ENCODE data around the gene DHRS11.

DNA sequence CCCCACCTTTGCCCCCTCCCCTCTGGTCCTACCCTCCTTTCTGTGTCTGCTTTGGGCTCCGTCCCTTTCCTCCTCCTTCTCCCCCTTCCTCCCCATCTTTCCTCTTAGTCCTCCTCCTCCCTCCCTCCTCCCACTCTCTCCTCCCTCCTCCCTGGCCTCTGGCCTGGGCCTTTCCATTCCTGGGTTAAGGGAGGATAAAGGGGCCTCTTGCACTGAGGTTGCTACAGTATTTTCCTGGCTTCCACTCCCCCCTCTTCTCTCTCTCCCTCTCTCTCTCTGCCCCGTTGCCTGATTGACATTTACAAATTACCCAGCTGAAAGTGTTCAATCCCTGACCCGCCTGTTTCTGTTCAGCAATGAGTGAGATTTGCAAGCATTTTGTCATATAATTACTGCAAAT, 53.7 kb downstream of the DHRS11 start:
- TF ChIP-seq, protein P1, sequence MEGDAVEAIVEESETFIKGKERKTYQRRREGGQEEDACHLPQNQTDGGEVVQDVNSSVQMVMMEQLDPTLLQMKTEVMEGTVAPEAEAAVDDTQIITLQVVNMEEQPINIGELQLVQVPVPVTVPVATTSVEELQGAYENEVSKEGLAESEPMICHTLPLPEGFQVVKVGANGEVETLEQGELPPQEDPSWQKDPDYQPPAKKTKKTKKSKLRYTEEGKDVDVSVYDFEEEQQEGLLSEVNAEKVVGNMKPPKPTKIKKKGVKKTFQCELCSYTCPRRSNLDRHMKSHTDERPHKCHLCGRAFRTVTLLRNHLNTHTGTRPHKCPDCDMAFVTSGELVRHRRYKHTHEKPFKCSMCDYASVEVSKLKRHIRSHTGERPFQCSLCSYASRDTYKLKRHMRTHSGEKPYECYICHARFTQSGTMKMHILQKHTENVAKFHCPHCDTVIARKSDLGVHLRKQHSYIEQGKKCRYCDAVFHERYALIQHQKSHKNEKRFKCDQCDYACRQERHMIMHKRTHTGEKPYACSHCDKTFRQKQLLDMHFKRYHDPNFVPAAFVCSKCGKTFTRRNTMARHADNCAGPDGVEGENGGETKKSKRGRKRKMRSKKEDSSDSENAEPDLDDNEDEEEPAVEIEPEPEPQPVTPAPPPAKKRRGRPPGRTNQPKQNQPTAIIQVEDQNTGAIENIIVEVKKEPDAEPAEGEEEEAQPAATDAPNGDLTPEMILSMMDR (IDR thresholded peaks at IDR 0.05; ENCODE audit: insufficient read depth, low read length), result no peak
- no peak for TF ChIP-seq POLR2AphosphoS5 (IDR thresholded peaks at IDR 0.05; ENCODE audit: low read depth)
